Astrocyte (in vitro differentiated cells and primary cell): ENCODE results near the gene GLRX5. TPM values are rescaled to one million over a fixed set of nuclear protein-coding genes. Genes with fewer than 3 reads are reported as not detected.
A peak's percentile ranks its signal among the peaks of the same experiment; 100 is the strongest.

Experiments
- DNase-seq: peaks from one replicate; pipeline ENCODE4 v3.0.0-alpha.2; 2010; ENCODE audit warnings: low read depth
- FAIRE-seq: peaks from 2 replicates; lab custom pipeline; 2011; peaks lifted over from hg19 to GRCh38; lab: Jason Lieb, UNC
- H2AFZ ChIP-seq: 2 replicates; pipeline ENCODE4 v1.6.0; 2012; ENCODE audit warnings: low read depth, low read length, inconsistent platforms
- H3K27ac ChIP-seq: 2 replicates; pipeline ENCODE4 v1.5.1; 2011; ENCODE audit warnings: low read depth, low read length, inconsistent platforms
- H3K27me3 ChIP-seq: 2 replicates; pipeline ENCODE4 v1.6.0; 2011; ENCODE audit warnings: low read length, inconsistent platforms; ENCODE audit not compliant: insufficient read depth
- H3K36me3 ChIP-seq: 2 replicates; pipeline ENCODE4 v1.5.1; 2011; ENCODE audit warnings: low read length, inconsistent platforms; ENCODE audit not compliant: insufficient read depth
- H3K4me1 ChIP-seq: 2 replicates; pipeline ENCODE4 v1.5.1; 2011; ENCODE audit warnings: low read length, inconsistent platforms; ENCODE audit not compliant: insufficient read depth
- H3K4me2 ChIP-seq: 2 replicates; pipeline ENCODE4 v1.6.0; 2012; ENCODE audit warnings: low read length, inconsistent platforms
- H3K4me3 ChIP-seq: 2 replicates; pipeline ENCODE4 v1.5.1; 2011; ENCODE audit warnings: low read depth, mild to moderate bottlenecking, low read length, inconsistent platforms; ENCODE audit not compliant: insufficient read depth
- H3K79me2 ChIP-seq: 2 replicates; pipeline ENCODE4 v1.6.0; 2012; ENCODE audit warnings: mild to moderate bottlenecking, low read length, inconsistent platforms; ENCODE audit not compliant: insufficient read depth
- H3K9ac ChIP-seq: 2 replicates; pipeline ENCODE4 v1.6.0; 2012; ENCODE audit warnings: mild to moderate bottlenecking, low read length, inconsistent platforms
- H3K9me3 ChIP-seq: 2 replicates; pipeline ENCODE4 v1.5.1; 2012; ENCODE audit warnings: low read depth, mild to moderate bottlenecking, low read length, inconsistent platforms; ENCODE audit not compliant: insufficient read depth
- H4K20me1 ChIP-seq: 2 replicates; pipeline ENCODE4 v1.6.0; 2012; ENCODE audit warnings: low read length, inconsistent platforms; ENCODE audit not compliant: insufficient read depth
- H3K27ac Mint-ChIP-seq: one replicate; pipeline ENCODE4 v1.8.0; 2021; ENCODE audit warnings: mild to moderate bottlenecking, mixed read lengths; ENCODE audit not compliant: unreplicated experiment
- H3K27me3 Mint-ChIP-seq: one replicate; pipeline ENCODE4 v1.8.0; 2021; ENCODE audit warnings: low read depth, mixed read lengths; ENCODE audit not compliant: unreplicated experiment
- H3K36me3 Mint-ChIP-seq: one replicate; pipeline ENCODE4 v1.8.0; 2021; ENCODE audit warnings: low read depth, mixed read lengths; ENCODE audit not compliant: unreplicated experiment
- H3K4me1 Mint-ChIP-seq: one replicate; pipeline ENCODE4 v1.8.0; 2021; ENCODE audit warnings: low read depth, mixed read lengths; ENCODE audit not compliant: unreplicated experiment
- H3K4me3 Mint-ChIP-seq: one replicate; pipeline ENCODE4 v1.8.0; 2021; ENCODE audit warnings: mild to moderate bottlenecking, moderate library complexity, mixed read lengths; ENCODE audit not compliant: unreplicated experiment
- H3K9me3 Mint-ChIP-seq: one replicate; pipeline ENCODE4 v1.8.0; 2021; ENCODE audit warnings: mild to moderate bottlenecking, mixed read lengths; ENCODE audit not compliant: unreplicated experiment
- EZH2 ChIP-seq: IDR thresholded peaks from 2 replicates; pipeline ENCODE4 v1.6.1; 2012; ENCODE audit warnings: mild to moderate bottlenecking, low read length, inconsistent platforms; ENCODE audit not compliant: insufficient read depth
- total RNA-seq: library from RNA; stranded (reverse); gene quantifications from 2 replicates; pipeline ENCODE4 v1.2.1, GENCODE V29; 2021
- TF ChIP-seq, protein P1 (sequence below): IDR thresholded peaks from 2 replicates; pipeline ENCODE4 v1.5.1; 2011; ENCODE audit warnings: low read depth, mild to moderate bottlenecking, inconsistent platforms, low read length, moderate library complexity; ENCODE audit not compliant: insufficient read depth

The GLRX5 gene
- total RNA-seq, 1 donor from 2014 or later: 50.5 TPM

DNA sequence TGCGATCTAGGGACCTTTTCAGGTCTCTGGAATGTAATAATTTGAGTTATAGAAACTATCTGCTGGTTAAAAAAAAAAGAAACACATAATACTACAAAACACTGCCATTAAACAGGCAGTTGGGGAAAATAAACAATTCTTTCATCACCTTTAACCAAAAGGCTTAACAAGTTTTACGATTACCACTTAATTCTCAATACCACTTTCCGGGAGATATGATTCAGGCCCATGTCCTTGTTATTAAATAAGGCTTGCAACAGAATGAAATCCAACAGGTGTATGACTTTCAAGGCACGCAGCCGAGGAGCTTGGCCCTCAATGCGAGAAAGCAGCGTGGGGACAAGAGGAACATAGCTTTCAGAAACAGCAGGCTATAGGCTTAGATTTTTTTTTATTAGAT lies 5.6 kb upstream of the GLRX5 start:
- no peak overlapping the region for H3K4me3 Mint-ChIP-seq
- H3K36me3 Mint-ChIP-seq: no peaks in the 10 kb centered on the region
- H3K9me3 ChIP-seq: no peaks in the 10 kb centered on the region
- H3K9me3 Mint-ChIP-seq: no peaks in the 10 kb centered on the region
- no peaks in the 10 kb centered on the region for H3K36me3 ChIP-seq
- no peak overlapping the region for H2AFZ ChIP-seq
- TF ChIP-seq EZH2: no peak
- TF ChIP-seq, protein P1, sequence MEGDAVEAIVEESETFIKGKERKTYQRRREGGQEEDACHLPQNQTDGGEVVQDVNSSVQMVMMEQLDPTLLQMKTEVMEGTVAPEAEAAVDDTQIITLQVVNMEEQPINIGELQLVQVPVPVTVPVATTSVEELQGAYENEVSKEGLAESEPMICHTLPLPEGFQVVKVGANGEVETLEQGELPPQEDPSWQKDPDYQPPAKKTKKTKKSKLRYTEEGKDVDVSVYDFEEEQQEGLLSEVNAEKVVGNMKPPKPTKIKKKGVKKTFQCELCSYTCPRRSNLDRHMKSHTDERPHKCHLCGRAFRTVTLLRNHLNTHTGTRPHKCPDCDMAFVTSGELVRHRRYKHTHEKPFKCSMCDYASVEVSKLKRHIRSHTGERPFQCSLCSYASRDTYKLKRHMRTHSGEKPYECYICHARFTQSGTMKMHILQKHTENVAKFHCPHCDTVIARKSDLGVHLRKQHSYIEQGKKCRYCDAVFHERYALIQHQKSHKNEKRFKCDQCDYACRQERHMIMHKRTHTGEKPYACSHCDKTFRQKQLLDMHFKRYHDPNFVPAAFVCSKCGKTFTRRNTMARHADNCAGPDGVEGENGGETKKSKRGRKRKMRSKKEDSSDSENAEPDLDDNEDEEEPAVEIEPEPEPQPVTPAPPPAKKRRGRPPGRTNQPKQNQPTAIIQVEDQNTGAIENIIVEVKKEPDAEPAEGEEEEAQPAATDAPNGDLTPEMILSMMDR: no peak
- H3K27me3 ChIP-seq: no peaks in the 10 kb centered on the region
- peaks cover 42% of the 10 kb centered on the region for H3K4me1 Mint-ChIP-seq
- peaks cover 56% of the 10 kb centered on the region for H3K79me2 ChIP-seq
- no peak overlapping the region for H3K9ac ChIP-seq
- DNase-seq: no peak
- H4K20me1 ChIP-seq: peaks cover 58% of the 10 kb centered on the region
- no peak overlapping the region for H3K4me3 ChIP-seq
- H3K27ac ChIP-seq: no peak overlapping the region
- no peak overlapping the region for H3K27ac Mint-ChIP-seq
- H3K4me1 ChIP-seq: peaks cover 55% of the 10 kb centered on the region
- no peaks in the 10 kb centered on the region for H3K27me3 Mint-ChIP-seq
- no peak for FAIRE-seq
- no peak overlapping the region for H3K4me2 ChIP-seq

DNA sequence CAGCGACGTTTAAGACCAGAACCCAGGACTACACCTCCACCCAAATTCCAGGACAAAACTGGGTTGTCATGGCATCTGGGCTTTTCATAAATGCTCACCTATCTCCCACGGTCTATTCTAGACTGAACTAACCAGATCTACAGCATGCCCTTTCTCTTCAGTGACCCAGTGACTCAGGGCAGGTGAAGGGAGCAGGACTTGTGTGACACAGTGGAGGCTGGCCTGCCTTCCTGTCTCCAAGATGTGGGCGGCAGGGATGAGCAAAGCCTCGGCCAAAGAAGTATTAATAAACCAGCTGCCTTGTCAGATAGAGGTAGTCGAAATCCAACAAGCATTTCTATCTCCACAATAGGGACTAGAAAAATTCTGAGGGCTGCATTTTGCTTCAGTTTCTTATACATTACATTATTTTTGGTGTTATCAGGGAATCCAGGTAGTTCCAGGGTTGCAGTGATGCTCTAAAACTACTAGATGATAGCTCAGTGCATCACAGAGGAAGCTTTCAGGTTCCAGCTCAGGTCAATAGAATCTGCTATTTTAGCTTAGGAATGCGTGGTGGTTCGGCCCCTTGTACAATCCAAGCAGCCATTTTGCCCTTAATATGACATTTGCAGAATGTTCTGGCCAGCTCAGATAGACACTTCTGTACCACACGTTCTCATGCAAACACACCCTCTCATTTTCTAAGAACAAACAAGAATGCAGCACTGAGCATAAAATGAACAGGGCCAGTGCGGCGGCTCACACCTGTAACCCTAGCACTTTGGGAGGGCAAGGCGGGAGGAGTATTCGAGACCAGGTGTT lies 4.2 kb upstream of the GLRX5 start:
- Mint-ChIP-seq H3K36me3 (no peaks in the 10 kb centered on the region), H3K4me3 (no peak overlapping the region), H3K9me3 (no peaks in the 10 kb centered on the region), H3K27ac (peak overlapping the region; percentile 41), H3K4me1 (peaks cover 32% of the 10 kb centered on the region), H3K27me3 (no peaks in the 10 kb centered on the region)
- H3K9me3 ChIP-seq: no peaks in the 10 kb centered on the region
- no peaks in the 10 kb centered on the region for H3K27me3 ChIP-seq
- peaks cover 64% of the 10 kb centered on the region for H3K79me2 ChIP-seq
- H3K4me1 ChIP-seq: peaks cover 47% of the 10 kb centered on the region
- H3K9ac ChIP-seq: peak overlapping the region; percentile 10
- H2AFZ ChIP-seq: no peak overlapping the region
- no peak for TF ChIP-seq EZH2
- TF ChIP-seq, protein P1: no peak
- H3K4me3 ChIP-seq: no peak overlapping the region
- H3K36me3 ChIP-seq: no peaks in the 10 kb centered on the region
- H3K27ac ChIP-seq: peak overlapping the region; percentile 92
- peak overlapping the region; percentile 99 for H3K4me2 ChIP-seq
- FAIRE-seq (no peak), DNase-seq (no peak)
- H4K20me1 ChIP-seq: peaks cover 63% of the 10 kb centered on the region

DNA sequence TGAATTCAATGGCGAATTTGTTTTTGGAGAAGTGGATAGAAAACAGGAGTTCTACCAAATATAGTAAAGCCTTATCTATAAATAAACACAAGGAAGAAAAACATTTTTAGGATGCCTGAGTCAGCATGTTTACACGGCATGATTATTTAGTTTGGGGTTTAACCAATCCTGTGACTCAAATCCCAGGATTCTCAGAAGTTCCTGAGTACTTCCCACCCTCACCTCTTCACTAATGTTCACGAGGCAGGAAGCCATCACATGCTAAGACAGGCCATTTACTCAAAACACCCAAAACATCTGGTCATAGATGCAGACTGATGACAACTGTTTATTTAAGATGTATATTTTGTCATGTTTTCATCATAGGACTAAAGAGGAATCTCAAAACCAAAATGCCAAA lies 3.4 kb upstream of the GLRX5 start:
- Mint-ChIP-seq H3K27ac (no peak overlapping the region), H3K4me1 (peaks cover 38% of the 10 kb centered on the region)
- FAIRE-seq: peak; percentile 9

More for the DNA sequence above, 3.4 kb upstream of the GLRX5 start:
- peaks cover 69% of the 10 kb centered on the region for H4K20me1 ChIP-seq
- H2AFZ ChIP-seq: no peak overlapping the region
- H3K4me1 ChIP-seq: peaks cover 55% of the 10 kb centered on the region
- Mint-ChIP-seq H3K4me3 (no peak overlapping the region), H3K9me3 (no peaks in the 10 kb centered on the region), H3K27me3 (no peaks in the 10 kb centered on the region), H3K36me3 (no peaks in the 10 kb centered on the region)
- no peak for TF ChIP-seq EZH2
- TF ChIP-seq, protein P1: no peak
- H3K79me2 ChIP-seq: peaks cover 72% of the 10 kb centered on the region
- DNase-seq: peak; percentile 82
- no peak overlapping the region for H3K9ac ChIP-seq
- H3K4me2 ChIP-seq: peak overlapping the region; percentile 99
- H3K9me3 ChIP-seq: no peaks in the 10 kb centered on the region
- no peak overlapping the region for H3K4me3 ChIP-seq
- no peaks in the 10 kb centered on the region for H3K27me3 ChIP-seq
- peak overlapping the region; percentile 92 for H3K27ac ChIP-seq
- no peaks in the 10 kb centered on the region for H3K36me3 ChIP-seq
